ENCODE measurements around the gene COPS9. TPM values are rescaled to one million over a fixed set of nuclear protein-coding genes. Genes with fewer than 3 reads are reported as not detected.

The COPS9 gene
- total RNA-seq, 4 donors from 2014 or later, result 13.1 to 124 (median 72.1) TPM

- intact Hi-C loops (cut with DNase I; ENCODE audit: low total_unique reads), result no loop called here
- peaks cover 0 to 16% (median 7%) of the 10 kb centered on the region in 4 donors for H3K36me3 ChIP-seq
- no peak for DNase-seq
- no peaks in the 10 kb centered on the region for H3K9me3 ChIP-seq
- H3K4me3 ChIP-seq, result no peak overlapping the region
- no peak for TF ChIP-seq POLR2AphosphoS5 (IDR thresholded peaks at IDR 0.05)
- no peak for TF ChIP-seq EP300 (IDR thresholded peaks at IDR 0.05; ENCODE audit: low read depth)
- TF ChIP-seq POLR2A (IDR thresholded peaks at IDR 0.05), result no peak
- TF ChIP-seq, protein P1, sequence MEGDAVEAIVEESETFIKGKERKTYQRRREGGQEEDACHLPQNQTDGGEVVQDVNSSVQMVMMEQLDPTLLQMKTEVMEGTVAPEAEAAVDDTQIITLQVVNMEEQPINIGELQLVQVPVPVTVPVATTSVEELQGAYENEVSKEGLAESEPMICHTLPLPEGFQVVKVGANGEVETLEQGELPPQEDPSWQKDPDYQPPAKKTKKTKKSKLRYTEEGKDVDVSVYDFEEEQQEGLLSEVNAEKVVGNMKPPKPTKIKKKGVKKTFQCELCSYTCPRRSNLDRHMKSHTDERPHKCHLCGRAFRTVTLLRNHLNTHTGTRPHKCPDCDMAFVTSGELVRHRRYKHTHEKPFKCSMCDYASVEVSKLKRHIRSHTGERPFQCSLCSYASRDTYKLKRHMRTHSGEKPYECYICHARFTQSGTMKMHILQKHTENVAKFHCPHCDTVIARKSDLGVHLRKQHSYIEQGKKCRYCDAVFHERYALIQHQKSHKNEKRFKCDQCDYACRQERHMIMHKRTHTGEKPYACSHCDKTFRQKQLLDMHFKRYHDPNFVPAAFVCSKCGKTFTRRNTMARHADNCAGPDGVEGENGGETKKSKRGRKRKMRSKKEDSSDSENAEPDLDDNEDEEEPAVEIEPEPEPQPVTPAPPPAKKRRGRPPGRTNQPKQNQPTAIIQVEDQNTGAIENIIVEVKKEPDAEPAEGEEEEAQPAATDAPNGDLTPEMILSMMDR (IDR thresholded peaks at IDR 0.05), result no peak
- 83 to 90% methylated on average over 1 to 23 of the region's 23 CpGs for WGBS, 2 donors (ENCODE audit: low coverage in 1 of 2)
- no peaks in the 10 kb centered on the region for H3K27me3 ChIP-seq
- in situ Hi-C loops (cut with MboI; ENCODE audit: low pct_ligation_motif_present in 1 of 4, low pct_unique_long_range_greater_than_20kb in 1 of 4, low sequenced_read_pairs in 3 of 4), result loop anchor here in 1 of 4 donors (10.0 kb wide), 1 partner anchor 66 kb away; no protein-coding TSS in a partner anchor
- no peak overlapping the region for H3K27ac ChIP-seq
- peaks cover 7 to 13% (median 9%) of the 10 kb centered on the region in 4 donors for H3K4me1 ChIP-seq
These were observed 5.5 kb downstream of the COPS9 start for GRCh38 chr2:240130393-240131195.

DNA sequence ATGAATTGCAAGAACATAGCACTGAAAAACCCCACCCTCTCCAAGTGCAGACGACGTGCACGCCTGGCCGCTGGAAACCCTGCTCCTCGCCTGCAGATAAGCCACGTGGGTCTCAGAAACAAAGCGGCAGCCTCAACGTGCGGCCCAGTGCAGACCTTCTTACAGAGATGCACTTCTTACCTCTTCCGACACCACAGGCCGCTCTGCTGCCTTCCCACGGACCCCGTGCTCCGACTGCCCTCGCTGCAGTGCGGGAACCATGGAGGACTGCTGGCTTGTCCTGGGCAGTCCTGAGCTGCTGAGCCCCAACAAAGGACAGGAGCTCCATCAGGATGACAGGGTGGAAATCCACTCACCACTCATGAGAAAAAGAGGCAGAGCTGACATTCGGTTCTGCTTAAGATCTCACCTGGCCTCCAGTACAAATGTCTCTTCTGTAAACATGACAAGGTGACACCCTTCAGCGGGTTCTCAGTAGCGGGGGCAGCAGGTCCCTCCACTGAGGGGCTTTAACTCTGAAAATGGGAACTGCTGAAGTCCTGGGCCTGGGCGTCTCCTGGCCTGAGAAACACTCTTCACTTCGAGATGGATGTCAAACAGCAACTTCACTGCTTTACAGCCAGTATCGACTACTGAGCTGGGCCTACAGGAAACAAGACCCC, 6.2 kb downstream of the COPS9 start:
- no peak for DNase-seq

DNA sequence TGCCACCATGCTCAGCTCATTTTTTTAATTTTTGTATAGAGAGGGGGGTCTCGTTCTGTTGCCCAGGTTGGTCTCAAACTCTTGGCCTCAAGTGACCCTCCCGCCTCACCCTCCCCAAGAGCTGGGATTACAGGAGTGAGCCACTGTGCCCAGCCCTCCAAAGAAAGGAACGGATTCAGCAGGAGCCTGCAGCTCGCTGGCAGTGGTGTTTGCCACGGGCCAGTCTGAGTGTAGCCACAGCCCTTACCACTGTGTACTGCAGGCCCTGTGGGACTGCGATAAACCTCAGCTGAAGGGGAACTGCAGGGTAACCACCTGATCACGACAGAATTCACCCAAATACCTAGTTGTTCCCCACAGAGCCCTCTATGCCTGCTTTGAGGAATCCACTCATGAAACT, 6.8 kb downstream of the COPS9 start:
- WGBS, 2 donors (ENCODE audit: low coverage in 1 of 2), result 83% methylated on average over 5 of the region's 7 CpGs; no CpG with 5 or more reads in 1 of the 2 donors
- Histone ChIP-seq H3K27ac (no peak overlapping the region), H3K9me3 (no peaks in the 10 kb centered on the region), H3K4me1 (peaks cover 0 to under 1% (median 0%) of the 10 kb centered on the region in 4 donors), H3K36me3 (peaks cover 0 to 16% (median 7%) of the 10 kb centered on the region in 4 donors), H3K27me3 (no peaks in the 10 kb centered on the region), H3K4me3 (no peak overlapping the region)
- no peak for DNase-seq
- intact Hi-C loops (cut with DNase I; ENCODE audit: low total_unique reads) (no loop called here), in situ Hi-C loops (cut with MboI; ENCODE audit: low pct_ligation_motif_present in 1 of 4, low pct_unique_long_range_greater_than_20kb in 1 of 4, low sequenced_read_pairs in 3 of 4) (no loop called here)
- TF ChIP-seq POLR2A (IDR thresholded peaks at IDR 0.05) (no peak), POLR2AphosphoS5 (IDR thresholded peaks at IDR 0.05) (no peak), EP300 (IDR thresholded peaks at IDR 0.05; ENCODE audit: low read depth) (no peak)
- TF ChIP-seq, protein P1 (IDR thresholded peaks at IDR 0.05), result no peak

More for the DNA sequence above, 6.2 kb downstream of the COPS9 start:
- Histone ChIP-seq H3K36me3 (peaks cover 0 to 16% (median 7%) of the 10 kb centered on the region in 4 donors), H3K4me1 (peaks cover 0 to 6% (median 3%) of the 10 kb centered on the region in 4 donors), H3K9me3 (no peaks in the 10 kb centered on the region), H3K27me3 (no peaks in the 10 kb centered on the region), H3K27ac (no peak overlapping the region), H3K4me3 (no peak overlapping the region)
- TF ChIP-seq EP300 (IDR thresholded peaks at IDR 0.05; ENCODE audit: low read depth) (no peak), POLR2AphosphoS5 (IDR thresholded peaks at IDR 0.05) (no peak), POLR2A (IDR thresholded peaks at IDR 0.05) (no peak)
- TF ChIP-seq, protein P1 (IDR thresholded peaks at IDR 0.05), result no peak
- intact Hi-C loops (cut with DNase I; ENCODE audit: low total_unique reads) (no loop called here), in situ Hi-C loops (cut with MboI; ENCODE audit: low pct_ligation_motif_present in 1 of 4, low pct_unique_long_range_greater_than_20kb in 1 of 4, low sequenced_read_pairs in 3 of 4) (loop anchor here in 1 of 4 donors (10.0 kb wide), 1 partner anchor 65 kb away; no protein-coding TSS in a partner anchor)
- 97 to 100% methylated on average over 6 to 22 of the region's 22 CpGs for WGBS, 2 donors (ENCODE audit: low coverage in 1 of 2)

DNA sequence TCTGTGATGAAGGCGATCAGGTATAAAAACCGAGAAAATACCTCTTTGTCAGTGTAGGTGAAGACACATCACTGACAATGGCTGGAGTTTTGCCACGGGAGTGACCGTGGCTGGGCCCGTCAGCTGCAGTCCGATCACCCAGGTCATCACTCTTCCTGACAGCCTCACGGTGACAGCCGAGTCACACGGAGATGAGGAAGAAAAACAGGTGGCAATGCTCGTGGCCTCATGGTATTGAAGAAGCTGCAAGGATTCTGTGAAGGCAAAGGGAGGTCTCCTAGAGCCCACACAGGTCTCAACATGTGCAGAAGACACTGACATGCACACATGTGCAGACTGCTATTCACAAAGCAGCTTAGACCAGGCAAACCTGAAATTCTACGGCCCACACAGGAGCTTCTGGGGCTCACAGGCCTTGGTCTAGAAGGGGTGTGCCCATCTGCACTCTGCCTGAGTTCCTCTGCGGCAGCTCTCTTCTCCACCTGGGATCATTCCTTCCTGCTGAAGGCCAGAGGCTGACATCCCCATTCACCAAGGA, 7.4 kb downstream of the COPS9 start:
- in situ Hi-C loops (cut with MboI; ENCODE audit: low pct_ligation_motif_present in 1 of 4, low pct_unique_long_range_greater_than_20kb in 1 of 4, low sequenced_read_pairs in 3 of 4) (no loop called here), intact Hi-C loops (cut with DNase I; ENCODE audit: low total_unique reads) (no loop called here)
- 80 to 93% methylated on average over 2 to 12 of the region's 12 CpGs for WGBS, 2 donors (ENCODE audit: low coverage in 1 of 2)
- TF ChIP-seq EP300 (IDR thresholded peaks at IDR 0.05; ENCODE audit: low read depth) (no peak), POLR2AphosphoS5 (IDR thresholded peaks at IDR 0.05) (no peak), POLR2A (IDR thresholded peaks at IDR 0.05) (no peak)
- TF ChIP-seq, protein P1 (IDR thresholded peaks at IDR 0.05), result no peak
- peaks cover 0 to 16% (median 7%) of the 10 kb centered on the region in 4 donors for H3K36me3 ChIP-seq
- no peak overlapping the region for H3K4me3 ChIP-seq
- H3K27me3 ChIP-seq, result no peaks in the 10 kb centered on the region
- no peak for DNase-seq
- H3K27ac ChIP-seq, result no peak overlapping the region
- H3K4me1 ChIP-seq, result no peaks in the 10 kb centered on the region
- no peaks in the 10 kb centered on the region for H3K9me3 ChIP-seq

All from transverse colon (tissue), 4 donors.